Kidney epithelial cell (primary cell): ENCODE results near the gene UBE2U. TPM values are rescaled to one million over a fixed set of nuclear protein-coding genes. Genes with fewer than 3 reads are reported as not detected.

Source experiments
- DNase-seq: peaks from one replicate; pipeline ENCODE4 v3.0.0-alpha.2; 2010; ENCODE audit warnings: low read depth
- H3K27me3 ChIP-seq: 2 replicates; pipeline ENCODE4 v1.6.0; 2011; ENCODE audit warnings: low read length; ENCODE audit not compliant: control insufficient read depth, insufficient read depth
- H3K36me3 ChIP-seq: 2 replicates; pipeline ENCODE4 v1.5.1; 2011; ENCODE audit warnings: low read length; ENCODE audit not compliant: control insufficient read depth, insufficient read depth
- H3K4me3 ChIP-seq: 2 replicates; pipeline ENCODE4 v1.5.1; 2011; ENCODE audit warnings: low read depth, mild to moderate bottlenecking, control low read depth, low read length
- CTCF ChIP-seq: IDR thresholded peaks from 2 replicates; pipeline ENCODE4 v1.5.1; 2011; ENCODE audit warnings: mild to moderate bottlenecking, moderate library complexity, low read length, control low read depth, inconsistent platforms; ENCODE audit not compliant: insufficient read depth, poor library complexity, severe bottlenecking
- total RNA-seq: library from RNA; depleted of rRNA; stranded (reverse); fragments of >200 nt; gene quantifications from 2 replicates; pipeline ENCODE4 v1.2.3, GENCODE V29; 2015

The UBE2U gene
- total RNA-seq, 1 donor from 2014 or later = not detected

DNA sequence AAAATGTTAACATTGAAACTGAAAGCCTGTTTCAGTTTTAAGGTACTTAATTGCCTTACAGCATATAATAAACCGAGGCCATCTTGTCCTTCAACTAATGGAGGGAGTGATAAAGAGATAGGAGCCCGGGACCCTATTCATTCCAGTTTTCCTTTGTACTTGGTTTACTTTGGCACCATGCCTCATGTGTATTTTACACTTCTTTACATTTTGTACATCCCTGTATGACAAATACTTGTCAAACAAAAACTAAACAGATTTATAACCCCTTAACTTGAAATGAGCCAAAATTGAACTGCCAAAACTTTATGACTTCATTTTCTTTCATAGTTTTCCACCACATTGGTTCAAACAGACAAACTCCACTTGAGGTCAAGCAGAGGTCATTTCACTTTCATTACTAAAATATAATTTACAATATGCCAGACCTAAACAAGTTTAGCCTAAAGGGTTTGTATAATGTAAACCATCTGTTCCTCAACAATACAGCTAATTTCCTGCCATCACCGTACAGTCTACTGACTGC is 30.9 kb upstream of the UBE2U start:
- TF ChIP-seq CTCF = no peak
- no peak for DNase-seq
- Histone ChIP-seq H3K4me3 (no peak overlapping the region), H3K36me3 (no peaks in the 10 kb centered on the region), H3K27me3 (no peaks in the 10 kb centered on the region)

- no peak overlapping the region for H3K4me3 ChIP-seq
- no peak for DNase-seq
- H3K36me3 ChIP-seq = no peaks in the 10 kb centered on the region
Measured at GRCh38 chr1:64173336-64173940, 30.0 kb upstream of the UBE2U start.

GRCh38 chr1:64175639-64176038 is 27.8 kb upstream of the UBE2U start:
- no peaks in the 10 kb centered on the region for H3K36me3 ChIP-seq
- no peak for TF ChIP-seq CTCF

More at GRCh38 chr1:64173336-64173940, 30.0 kb upstream of the UBE2U start:
- no peak for TF ChIP-seq CTCF
- H3K27me3 ChIP-seq = no peaks in the 10 kb centered on the region

GRCh38 chr1:64176659-64177058 is 26.8 kb upstream of the UBE2U start:
- no peak for TF ChIP-seq CTCF
- Histone ChIP-seq H3K27me3 (no peaks in the 10 kb centered on the region), H3K4me3 (no peak overlapping the region)

More at GRCh38 chr1:64175639-64176038, 27.8 kb upstream of the UBE2U start:
- DNase-seq = no peak
- no peak overlapping the region for H3K4me3 ChIP-seq
- no peaks in the 10 kb centered on the region for H3K27me3 ChIP-seq

GRCh38 chr1:64179588-64179987 is 23.8 kb upstream of the UBE2U start:
- no peaks in the 10 kb centered on the region for H3K36me3 ChIP-seq
- H3K27me3 ChIP-seq = no peaks in the 10 kb centered on the region

More at GRCh38 chr1:64176659-64177058, 26.8 kb upstream of the UBE2U start:
- H3K36me3 ChIP-seq = no peaks in the 10 kb centered on the region
- no peak for DNase-seq

More at GRCh38 chr1:64179588-64179987, 23.8 kb upstream of the UBE2U start:
- TF ChIP-seq CTCF = no peak
- no peak overlapping the region for H3K4me3 ChIP-seq
- DNase-seq = no peak
